Stomach (tissue), 4 donors: ENCODE results near the gene CNTF.

Source experiments
- EP300 ChIP-seq: sonication (generic); formaldehyde crosslinking; IDR thresholded peaks from one replicate; pipeline ENCODE4 v1.6.1; 2017; ENCODE audit warnings: antibody characterized with exemption
- POLR2AphosphoS5 ChIP-seq, 3 donors: sonication (generic); formaldehyde crosslinking; IDR thresholded peaks; one replicate each; pipeline ENCODE4 v1.6.1; 2016; ENCODE audit warnings: antibody characterized with exemption in 3 of 3
- TF ChIP-seq, protein P1 (sequence below), 7 experiments: fragments of 450-650 bp in 4 of 7; fragments of 200-600 bp in 3 of 7; sonication (generic) in 3 of 7; IDR thresholded peaks; one replicate each; pipeline ENCODE4 v1.5.1; 2016 to 2019; ENCODE audit warnings: antibody characterized with exemption in 7 of 7, control low read depth in 2 of 7, mild to moderate bottlenecking in 1 of 7

DNA sequence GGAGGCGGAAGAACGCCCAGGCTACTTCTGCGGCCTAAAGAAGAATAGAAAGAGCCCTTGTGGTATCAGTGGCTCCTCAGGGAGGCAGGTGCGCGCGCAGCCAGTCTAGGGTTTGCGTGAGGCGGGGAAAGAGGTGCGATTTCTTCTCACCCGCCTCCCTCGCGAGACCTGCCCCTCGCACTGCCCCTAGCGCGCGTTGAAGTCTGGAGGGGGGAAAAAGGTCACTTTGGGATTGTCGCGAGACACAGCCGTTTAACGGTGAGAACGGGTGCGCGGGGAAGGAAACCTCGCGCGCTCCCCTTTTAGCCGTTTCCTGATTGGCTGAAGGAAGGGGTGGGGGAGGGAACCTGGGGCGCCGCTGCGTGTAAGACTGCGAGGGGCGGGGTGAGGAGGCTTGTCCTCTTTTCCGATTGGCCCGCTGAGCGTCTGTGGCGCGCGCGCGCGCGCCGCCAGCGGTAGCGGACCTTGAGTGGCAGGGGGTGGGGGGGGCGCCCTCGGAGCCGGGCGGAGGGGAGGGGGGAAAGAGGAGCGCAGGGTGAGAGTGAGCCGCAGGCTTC, 43.8 kb upstream of the CNTF start, which contains the start of gene ZFP91:
- TF ChIP-seq, protein P1, sequence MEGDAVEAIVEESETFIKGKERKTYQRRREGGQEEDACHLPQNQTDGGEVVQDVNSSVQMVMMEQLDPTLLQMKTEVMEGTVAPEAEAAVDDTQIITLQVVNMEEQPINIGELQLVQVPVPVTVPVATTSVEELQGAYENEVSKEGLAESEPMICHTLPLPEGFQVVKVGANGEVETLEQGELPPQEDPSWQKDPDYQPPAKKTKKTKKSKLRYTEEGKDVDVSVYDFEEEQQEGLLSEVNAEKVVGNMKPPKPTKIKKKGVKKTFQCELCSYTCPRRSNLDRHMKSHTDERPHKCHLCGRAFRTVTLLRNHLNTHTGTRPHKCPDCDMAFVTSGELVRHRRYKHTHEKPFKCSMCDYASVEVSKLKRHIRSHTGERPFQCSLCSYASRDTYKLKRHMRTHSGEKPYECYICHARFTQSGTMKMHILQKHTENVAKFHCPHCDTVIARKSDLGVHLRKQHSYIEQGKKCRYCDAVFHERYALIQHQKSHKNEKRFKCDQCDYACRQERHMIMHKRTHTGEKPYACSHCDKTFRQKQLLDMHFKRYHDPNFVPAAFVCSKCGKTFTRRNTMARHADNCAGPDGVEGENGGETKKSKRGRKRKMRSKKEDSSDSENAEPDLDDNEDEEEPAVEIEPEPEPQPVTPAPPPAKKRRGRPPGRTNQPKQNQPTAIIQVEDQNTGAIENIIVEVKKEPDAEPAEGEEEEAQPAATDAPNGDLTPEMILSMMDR (IDR thresholded peaks at IDR 0.05): no peak
- TF ChIP-seq EP300 (no peak), POLR2AphosphoS5 (IDR thresholded peaks at IDR 0.05) (peak; percentile 50 to 81 (median 79))
